Caco-2 (cell line): ENCODE measurements around the gene FCHSD2. TPM values are rescaled to one million over a fixed set of nuclear protein-coding genes. Genes with fewer than 3 reads are reported as not detected.

Experiments
- BruUV-seq: library from RNA; stranded (reverse); fragments of 400-500 nt; replicated peaks from 2 replicates; lab custom pipeline; 2021; lab: Mats Ljungman, UMichigan
- CTCF ChIA-PET: fragments of 300-600 bp; sonication (Branson Sonifier 250); formaldehyde crosslinking; loops from one replicate; lab custom pipeline; 2022; ENCODE audit warnings: antibody characterized with exemption; lab: Charles Lee
- POLR2A ChIA-PET: fragments of 300-600 bp; sonication (Branson Sonifier 250); formaldehyde crosslinking; loops from one replicate; lab custom pipeline; 2022; ENCODE audit warnings: antibody characterized with exemption; lab: Charles Lee
- DNase-seq, 2 experiments: peaks; one replicate each; pipeline versions ENCODE4 v3.0.0 to v3.0.0-alpha.2; 2020 to 2022
- H3K27me3 ChIP-seq: replicated peaks from 2 replicates; pipeline ENCODE4 v1.6.0; 2011; ENCODE audit warnings: low read length; ENCODE audit not compliant: control insufficient read depth, insufficient read depth
- H3K36me3 ChIP-seq: 2 replicates; pipeline ENCODE4 v1.5.1; 2011; ENCODE audit warnings: low read length; ENCODE audit not compliant: control insufficient read depth, insufficient read depth
- H3K4me1 ChIP-seq: fragments of 250-450 bp; sonication (Bioruptor Pico); 2 replicates; pipeline ENCODE4 v1.5.1; 2020; ENCODE audit warnings: mild to moderate bottlenecking
- H3K4me3 ChIP-seq: 2 replicates; pipeline ENCODE4 v1.5.1; 2011; ENCODE audit warnings: low read depth, mild to moderate bottlenecking, control low read depth, low read length
- H3K9me3 ChIP-seq: fragments of 250-450 bp; sonication (Bioruptor Pico); 2 replicates; pipeline ENCODE4 v1.5.1; 2020; ENCODE audit warnings: mild to moderate bottlenecking, moderate library complexity
- H3K27ac Mint-ChIP-seq: one replicate; pipeline ENCODE4 v1.8.0; 2022; ENCODE audit warnings: mixed read lengths; ENCODE audit not compliant: unreplicated experiment
- H3K27me3 Mint-ChIP-seq: one replicate; pipeline ENCODE4 v1.8.0; 2022; ENCODE audit warnings: mixed read lengths; ENCODE audit not compliant: insufficient read depth, unreplicated experiment
- H3K36me3 Mint-ChIP-seq: one replicate; pipeline ENCODE4 v1.8.0; 2022; ENCODE audit warnings: mild to moderate bottlenecking, mixed read lengths; ENCODE audit not compliant: insufficient read depth, unreplicated experiment
- H3K4me1 Mint-ChIP-seq: one replicate; pipeline ENCODE4 v1.8.0; 2022; ENCODE audit warnings: low read depth, mixed read lengths; ENCODE audit not compliant: unreplicated experiment
- H3K4me3 Mint-ChIP-seq: one replicate; pipeline ENCODE4 v1.8.0; 2022; ENCODE audit warnings: mild to moderate bottlenecking, moderate library complexity, mixed read lengths; ENCODE audit not compliant: unreplicated experiment
- H3K9me3 Mint-ChIP-seq: one replicate; pipeline ENCODE4 v1.8.0; 2022; ENCODE audit warnings: mixed read lengths; ENCODE audit not compliant: unreplicated experiment
- CTCF ChIP-seq, 2 experiments: fragments of 200-600 bp in 1 of 2; IDR thresholded peaks; 1 replicate in 1 of 2; 2 replicates in 1 of 2; pipeline versions ENCODE4 v1.5.1 to v1.8.0; 2011 to 2022; ENCODE audit warnings: antibody characterized with exemption in 1 of 2, control low read depth in 1 of 2, inconsistent platforms in 1 of 2, low read depth in 1 of 2, low read length in 1 of 2, mild to moderate bottlenecking in 1 of 2, moderate library complexity in 1 of 2; ENCODE audit not compliant: insufficient read depth in 1 of 2, severe bottlenecking in 1 of 2, unreplicated experiment in 1 of 2
- intact Hi-C: fragments of 100-400 bp; cut with micrococcal nuclease; formaldehyde crosslinking; loops from one replicate; pipeline ENCODE4 v1.10.0; 2022; ENCODE audit not compliant: unreplicated experiment
- total RNA-seq: library from RNA; stranded (reverse); gene quantifications from 2 replicates; pipeline ENCODE4 v1.2.3, GENCODE V29; 2022

Gene FCHSD2
- total RNA-seq, 1 experiment from 2014 or later, result 32.7 TPM

DNA sequence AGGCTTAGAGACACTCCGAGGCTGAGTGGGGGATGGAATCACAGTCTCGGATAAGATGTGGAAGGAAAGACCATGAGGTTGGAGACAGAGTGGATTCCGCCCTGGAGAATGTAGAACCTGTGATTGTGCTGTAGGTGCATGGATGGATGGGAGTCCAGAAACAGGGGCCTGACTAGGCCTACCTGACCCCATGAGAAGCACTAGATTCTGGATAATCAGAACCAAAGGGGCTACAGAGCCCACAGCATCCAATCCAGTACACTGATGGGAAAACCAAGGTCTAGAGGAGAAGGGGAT is 32.3 kb upstream of the FCHSD2 start:
- H3K27me3 Mint-ChIP-seq, result no peaks in the 10 kb centered on the region
- Histone ChIP-seq H3K36me3 (no peaks in the 10 kb centered on the region), H3K4me3 (no peak overlapping the region), H3K9me3 (no peaks in the 10 kb centered on the region), H3K4me1 (peaks cover 44% of the 10 kb centered on the region), H3K27me3 (no peaks in the 10 kb centered on the region)
- H3K9me3 Mint-ChIP-seq, result no peaks in the 10 kb centered on the region
- TF ChIP-seq CTCF (IDR thresholded peaks at IDR 0.05; ENCODE audit: insufficient read depth in 1 of 2, low read depth in 1 of 2, low read length in 1 of 2, severe bottlenecking in 1 of 2, unreplicated experiment in 1 of 2), result no peak
- H3K4me3 Mint-ChIP-seq, result no peak overlapping the region
- H3K4me1 Mint-ChIP-seq, result peaks cover 23% of the 10 kb centered on the region
- POLR2A ChIA-PET, result no interaction called here
- H3K36me3 Mint-ChIP-seq, result no peaks in the 10 kb centered on the region
- intact Hi-C loops, result no loop called here
- BruUV-seq, result no TSS peak
- no peak overlapping the region for H3K27ac Mint-ChIP-seq
- CTCF ChIA-PET, result no interaction called here
- DNase-seq, result no peak

- Mint-ChIP-seq H3K4me1 (peaks cover 23% of the 10 kb centered on the region), H3K36me3 (no peaks in the 10 kb centered on the region), H3K4me3 (no peak overlapping the region), H3K9me3 (no peaks in the 10 kb centered on the region), H3K27ac (no peak overlapping the region), H3K27me3 (no peaks in the 10 kb centered on the region)
- POLR2A ChIA-PET, result no interaction called here
- DNase-seq, result no peak
- intact Hi-C loops, result no loop called here
- H3K4me1 ChIP-seq, result peaks cover 44% of the 10 kb centered on the region
- H3K4me3 ChIP-seq, result no peak overlapping the region
- H3K9me3 ChIP-seq, result no peaks in the 10 kb centered on the region
- no peak for TF ChIP-seq CTCF (IDR thresholded peaks at IDR 0.05; ENCODE audit: insufficient read depth in 1 of 2, low read depth in 1 of 2, low read length in 1 of 2, severe bottlenecking in 1 of 2, unreplicated experiment in 1 of 2)
- BruUV-seq, result no TSS peak
- no peaks in the 10 kb centered on the region for H3K36me3 ChIP-seq
- CTCF ChIA-PET, result interaction anchor here (1.2 kb wide), 1 partner anchor 31 kb away, joined by 6 read pairs; no protein-coding TSS in a partner anchor
- no peaks in the 10 kb centered on the region for H3K27me3 ChIP-seq
These were observed 31.8 kb upstream of the FCHSD2 start for GRCh38 chr11:73173755-73174494.

DNA sequence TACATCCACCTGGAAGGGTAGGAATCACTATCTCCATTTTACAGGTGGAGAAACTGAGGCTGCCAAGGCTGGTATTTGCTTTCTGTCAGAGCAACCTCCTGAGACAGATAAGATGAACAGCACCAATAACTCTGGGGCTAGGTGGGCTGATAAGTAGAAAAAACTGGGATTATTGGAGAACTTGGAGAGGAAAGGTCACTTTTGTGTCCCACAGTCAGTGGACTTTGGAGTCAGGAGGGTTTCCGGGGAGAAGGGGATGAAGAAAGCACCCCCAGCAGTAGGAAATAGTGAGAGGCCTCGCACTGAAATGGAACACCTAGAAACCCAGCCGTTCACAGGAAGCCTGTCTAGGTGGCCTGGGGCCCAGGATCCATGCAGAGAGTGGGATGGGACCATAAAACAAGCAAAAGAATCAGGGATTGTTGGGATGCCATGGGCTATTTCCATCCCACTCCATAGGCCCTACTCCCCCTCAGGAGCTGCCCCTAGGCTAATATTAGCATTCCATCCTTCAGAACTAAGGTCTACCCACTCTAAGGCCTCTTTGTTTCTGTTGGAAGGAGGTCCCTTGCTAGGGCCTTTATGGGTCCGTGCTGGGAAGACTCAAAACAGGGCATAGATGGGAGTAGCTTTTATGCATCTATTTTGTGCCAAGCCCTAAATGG is 31.0 kb upstream of the FCHSD2 start:
- no peaks in the 10 kb centered on the region for H3K9me3 ChIP-seq
- H3K27me3 ChIP-seq, result no peaks in the 10 kb centered on the region
- Mint-ChIP-seq H3K27me3 (no peaks in the 10 kb centered on the region), H3K27ac (peak overlapping the region; percentile 21), H3K36me3 (no peaks in the 10 kb centered on the region), H3K4me1 (peaks cover 23% of the 10 kb centered on the region), H3K9me3 (no peaks in the 10 kb centered on the region), H3K4me3 (no peak overlapping the region)
- H3K4me3 ChIP-seq, result no peak overlapping the region
- H3K4me1 ChIP-seq, result peaks cover 44% of the 10 kb centered on the region
- intact Hi-C loops, result no loop called here
- no peaks in the 10 kb centered on the region for H3K36me3 ChIP-seq
- POLR2A ChIA-PET, result no interaction called here
- CTCF ChIA-PET, result interaction anchor here (1.2 kb wide), 1 partner anchor 31 kb away, joined by 6 read pairs; no protein-coding TSS in a partner anchor
- no TSS peak for BruUV-seq
- peak; percentile 46 to 82 for DNase-seq
- TF ChIP-seq CTCF (IDR thresholded peaks at IDR 0.05; ENCODE audit: insufficient read depth in 1 of 2, low read depth in 1 of 2, low read length in 1 of 2, severe bottlenecking in 1 of 2, unreplicated experiment in 1 of 2), result no peak
